Lower leg skin (tissue), 3 donors: Measurements from ENCODE around the gene PPP1R10.

ENCODE experiments used
- CTCF ChIP-seq, 3 donors: fragments of 450-650 bp; IDR thresholded peaks; one replicate each; pipeline ENCODE4 v1.5.1; 2016; ENCODE audit warnings: antibody characterized with exemption in 3 of 3, mild to moderate bottlenecking in 3 of 3, moderate library complexity in 2 of 3
- POLR2A ChIP-seq, 2 donors: fragments of 450-650 bp; IDR thresholded peaks; one replicate each; pipeline ENCODE4 v1.6.1; 2016 to 2017; ENCODE audit warnings: antibody characterized with exemption in 2 of 2, mild to moderate bottlenecking in 1 of 2, moderate library complexity in 1 of 2

GRCh38 chr6:30626484-30627366 is 9.7 kb upstream of the PPP1R10 start, which contains the start of gene ATAT1:
- TF ChIP-seq POLR2A (IDR thresholded peaks at IDR 0.05), result no peak
- TF ChIP-seq CTCF (IDR thresholded peaks at IDR 0.05), result no peak
